ENCODE measurements around the gene AIPL1.
A peak's percentile ranks its signal among the peaks of the same experiment; 100 is the strongest.

The AIPL1 gene

DNA sequence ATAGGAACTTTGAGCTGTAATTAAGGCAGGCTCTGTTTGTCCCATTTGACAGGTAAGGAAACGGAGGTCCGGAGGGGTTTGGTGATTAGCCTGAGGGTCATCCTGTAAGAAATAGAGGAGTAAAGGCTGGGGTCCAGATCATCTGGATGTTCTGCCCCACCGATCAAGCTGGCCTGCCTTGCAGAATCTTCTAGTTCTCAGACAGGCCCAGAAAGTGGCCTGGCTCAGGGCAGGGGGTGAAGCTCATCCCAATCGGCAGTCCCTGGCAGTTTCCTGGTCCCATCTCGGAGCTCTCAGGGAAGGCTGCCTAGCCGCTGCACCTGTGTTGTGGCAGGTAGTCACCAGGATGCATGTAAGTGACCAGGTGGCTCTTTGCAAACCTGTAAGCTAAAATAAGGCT, 13.6 kb upstream of the AIPL1 start:
- DNase-seq = no peak

DNA sequence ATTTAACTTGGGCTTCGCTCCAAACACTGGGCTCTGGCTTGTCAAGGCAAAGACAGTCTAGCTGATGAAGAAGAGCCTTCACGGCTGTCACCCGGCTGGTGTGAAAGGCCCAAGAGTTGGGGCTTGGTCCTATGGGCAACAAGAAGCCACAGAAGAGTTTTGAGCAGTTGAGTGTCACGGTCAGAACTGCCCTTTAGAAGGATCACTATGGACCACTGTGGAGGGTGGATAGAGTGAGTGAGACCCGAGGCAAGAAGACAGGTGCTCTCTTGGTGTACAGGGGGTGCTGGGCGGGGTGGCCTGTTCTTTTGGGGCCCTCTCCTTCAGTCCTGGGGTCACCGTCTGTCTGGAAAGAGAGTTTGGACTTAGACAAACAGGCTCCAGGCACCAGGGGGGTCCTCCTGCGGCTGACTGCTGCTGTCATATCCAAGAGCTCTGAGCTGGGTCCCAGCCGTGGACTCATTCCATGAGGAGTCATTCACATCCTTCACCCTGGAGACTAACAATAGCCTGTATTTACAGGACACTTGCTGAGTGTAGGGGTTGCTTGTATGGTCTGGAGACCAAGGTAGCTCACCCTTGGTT, 11.7 kb upstream of the AIPL1 start:
- DNase-seq = no peak

DNA sequence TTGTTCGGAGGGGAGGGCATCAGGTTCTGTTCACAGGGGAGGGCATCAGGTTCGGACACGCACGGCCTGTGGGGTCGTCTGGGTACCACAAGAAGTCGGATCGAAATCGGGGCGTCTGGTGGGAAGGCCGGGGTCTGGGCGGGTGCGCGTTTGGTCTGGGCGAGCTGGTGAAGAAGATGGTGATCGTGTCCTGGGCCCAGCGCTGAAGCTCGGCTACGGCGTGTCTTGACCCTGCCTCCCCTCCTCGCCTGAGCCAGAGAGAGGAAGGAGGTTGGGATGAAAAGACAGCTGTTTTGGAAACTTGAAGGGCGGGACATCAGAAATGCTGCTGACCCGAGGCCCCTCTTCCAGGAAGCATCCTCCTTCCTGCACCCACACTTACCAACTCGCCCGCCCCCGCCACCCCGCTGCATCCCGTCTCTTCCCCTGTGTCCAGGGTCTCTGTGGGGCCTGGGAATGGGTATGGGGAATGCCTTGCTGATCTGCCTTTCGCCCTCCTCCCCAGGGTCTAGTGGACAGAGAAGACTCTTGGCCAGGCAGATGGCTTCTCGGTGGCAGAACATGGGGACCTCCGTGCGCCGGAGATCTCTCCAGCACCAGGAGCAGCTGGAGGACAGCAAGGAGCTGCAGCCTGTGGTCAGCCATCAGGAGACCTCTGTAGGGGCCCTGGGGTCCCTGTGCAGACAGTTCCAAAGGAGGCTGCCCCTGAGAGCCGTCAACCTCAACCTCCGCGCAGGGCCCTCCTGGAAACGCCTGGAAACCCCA, 9.8 kb upstream of the AIPL1 start:
- no peak for DNase-seq

DNA sequence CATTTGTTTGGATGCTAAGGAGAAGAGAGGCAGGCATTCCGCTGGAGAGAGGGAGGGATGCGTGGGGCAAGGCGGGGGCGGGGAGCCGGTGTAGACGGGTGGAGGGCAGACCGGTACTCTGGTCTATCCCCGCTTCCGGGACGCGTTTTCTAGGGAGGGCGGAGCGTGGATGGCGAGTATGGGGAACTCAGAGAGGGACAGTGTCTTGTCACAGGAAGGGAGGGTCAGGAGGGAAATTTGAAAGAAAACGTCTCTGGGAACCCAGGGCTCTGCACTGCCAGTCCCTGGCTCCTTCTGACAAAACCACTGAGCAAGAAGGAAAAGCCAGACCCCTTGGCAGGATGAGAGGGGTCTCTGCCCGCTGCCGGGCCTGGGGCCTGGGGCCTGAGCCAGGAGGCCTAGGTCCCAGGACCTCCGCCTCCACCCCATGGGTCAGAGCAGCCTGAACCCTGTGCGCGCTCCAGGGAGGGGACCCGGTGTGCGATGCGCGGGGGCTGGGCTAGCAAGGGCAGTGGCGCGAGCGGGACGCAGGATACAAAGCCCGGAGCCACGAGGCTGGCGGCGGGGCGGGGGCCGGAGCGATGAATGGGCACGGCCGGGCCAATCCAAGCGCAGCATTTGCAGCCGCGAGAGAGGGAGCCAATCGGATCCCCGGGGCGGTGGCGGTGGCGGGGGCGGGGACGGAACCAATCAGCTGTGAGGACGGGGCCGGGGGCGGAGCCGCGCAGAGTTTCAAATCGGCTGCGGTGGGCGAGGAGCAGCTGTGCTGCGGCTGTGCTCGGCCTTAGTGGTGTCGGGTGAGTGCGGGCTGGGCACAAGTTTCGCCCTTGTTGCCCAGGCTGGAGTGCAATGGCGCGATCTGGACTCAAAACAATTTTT, 9.0 kb upstream of the AIPL1 start, which contains the start of gene PIMREG:
Gene PIMREG, plus strand, starts transcription at position 764 of the 879 bp plus-strand sequence. CDS start 656 bp downstream, outside the sequence.
- DNase-seq = peak; percentile 96

DNA sequence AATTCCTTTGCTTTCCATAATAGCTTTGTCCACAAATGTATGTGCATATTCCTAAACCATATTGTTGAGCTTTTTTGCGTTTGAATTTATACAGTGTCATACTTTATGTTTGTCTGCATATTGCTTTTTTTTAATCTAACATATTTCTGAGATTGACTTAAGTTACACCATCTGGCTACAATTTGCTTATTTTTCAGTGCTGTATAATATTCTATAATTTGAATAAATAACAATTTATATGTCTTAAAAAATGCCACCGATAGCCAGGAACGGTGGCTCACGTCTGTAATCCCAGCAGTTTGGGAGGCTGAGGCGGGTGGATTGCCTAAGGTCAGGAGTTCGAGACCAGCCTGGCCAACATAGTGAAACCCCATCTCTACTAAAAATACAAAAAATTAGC, 7.9 kb upstream of the AIPL1 start:
- DNase-seq = no peak

DNA sequence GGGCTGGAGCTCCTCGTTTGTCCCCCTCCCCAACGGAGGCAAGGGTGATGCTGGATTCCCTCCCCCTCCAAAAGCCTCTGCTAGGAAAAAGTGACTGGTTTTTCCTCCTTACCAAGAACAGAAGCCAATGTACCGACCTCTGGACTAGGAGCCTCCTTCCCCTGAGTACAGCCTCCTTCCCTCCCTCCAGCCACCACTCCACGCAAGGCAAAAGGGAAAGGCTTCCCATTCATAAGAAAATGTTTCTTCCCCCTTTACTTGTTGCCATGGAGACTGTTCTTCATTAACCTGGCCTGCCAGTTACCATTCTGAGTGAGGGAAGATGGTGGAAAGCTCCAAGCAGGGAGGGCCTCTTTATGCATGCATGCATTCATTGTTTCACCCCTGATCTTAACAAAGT, 5.0 kb upstream of the AIPL1 start:
- no peak for DNase-seq

DNA sequence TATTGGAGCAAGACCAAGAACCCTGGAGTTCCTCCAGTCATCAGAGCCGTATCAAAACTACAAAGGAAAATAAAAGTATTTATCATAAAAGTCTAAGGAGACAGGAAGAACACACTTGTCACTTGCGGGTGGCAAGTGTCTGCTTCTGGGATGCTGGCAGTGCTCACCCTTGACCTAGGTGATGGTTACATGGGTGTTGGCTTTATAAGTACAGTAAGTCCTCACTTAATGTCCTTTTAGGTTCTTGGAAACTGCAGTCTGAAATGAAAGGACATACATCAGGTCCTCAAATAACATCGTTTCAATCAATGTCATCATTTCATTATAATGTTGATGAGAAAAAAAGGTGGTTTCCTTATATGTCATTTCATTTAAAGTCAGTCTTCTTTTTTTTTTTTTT, 3.0 kb upstream of the AIPL1 start:
- no peak for DNase-seq

DNA sequence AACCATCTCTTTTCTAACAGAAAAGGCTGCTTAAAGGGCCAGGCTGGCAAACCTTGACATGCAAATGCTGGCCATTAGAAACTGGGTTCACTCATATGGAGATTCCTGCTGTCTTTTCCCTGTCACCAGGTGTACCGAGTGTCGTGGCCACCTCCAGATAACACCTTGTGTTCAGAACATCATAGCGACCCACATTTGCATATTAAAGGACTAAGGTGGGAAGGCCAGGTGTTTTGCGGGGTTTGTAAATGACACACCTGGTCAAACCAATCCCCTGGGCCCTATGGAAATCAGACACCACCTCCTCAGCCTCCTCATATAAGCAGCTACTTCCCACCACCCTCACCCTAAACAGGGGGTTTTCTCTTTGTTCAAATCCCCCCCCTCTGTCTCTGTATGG, 2.5 kb upstream of the AIPL1 start:
- no peak for DNase-seq

DNA sequence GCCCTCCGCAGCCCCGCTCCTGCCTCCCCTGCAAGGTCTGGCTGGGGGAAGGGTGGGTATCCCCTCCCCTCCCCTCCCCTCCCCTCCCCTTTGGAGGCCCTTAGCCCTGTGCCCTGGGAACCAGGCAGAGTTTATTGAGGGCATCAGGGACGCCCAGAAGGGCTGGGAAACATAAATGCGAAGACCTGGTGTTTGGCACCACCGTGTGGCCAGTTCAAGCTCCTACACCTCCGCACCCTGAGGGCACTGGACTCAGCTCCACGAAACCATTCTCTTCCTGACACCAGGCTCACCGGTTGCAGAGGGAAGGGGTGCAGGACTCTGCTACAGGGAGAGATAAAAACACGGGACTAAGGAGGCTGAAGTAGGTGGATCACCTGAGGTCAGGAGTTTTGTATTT, 1.0 kb upstream of the AIPL1 start:
- DNase-seq = peak; percentile 48

DNA sequence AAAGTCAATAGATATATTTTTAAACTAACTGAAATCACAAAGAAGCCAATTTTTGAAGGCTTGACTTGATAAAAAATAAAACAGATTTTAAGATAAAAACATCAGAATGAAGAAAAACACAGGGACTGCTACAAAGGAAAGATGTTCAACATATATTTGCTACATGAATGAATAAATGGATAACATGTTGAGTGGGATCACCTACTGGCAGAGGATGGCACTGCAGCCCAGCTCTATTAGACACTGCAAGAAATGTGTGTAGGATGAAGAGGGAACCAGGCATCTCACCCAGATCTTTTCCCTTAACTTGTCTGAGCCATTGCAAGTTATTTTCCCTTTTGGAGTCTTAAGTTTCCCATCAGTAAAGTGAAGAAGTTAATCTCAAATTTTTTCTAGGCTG, 4.2 kb downstream of the AIPL1 start:
- DNase-seq = no peak

DNA sequence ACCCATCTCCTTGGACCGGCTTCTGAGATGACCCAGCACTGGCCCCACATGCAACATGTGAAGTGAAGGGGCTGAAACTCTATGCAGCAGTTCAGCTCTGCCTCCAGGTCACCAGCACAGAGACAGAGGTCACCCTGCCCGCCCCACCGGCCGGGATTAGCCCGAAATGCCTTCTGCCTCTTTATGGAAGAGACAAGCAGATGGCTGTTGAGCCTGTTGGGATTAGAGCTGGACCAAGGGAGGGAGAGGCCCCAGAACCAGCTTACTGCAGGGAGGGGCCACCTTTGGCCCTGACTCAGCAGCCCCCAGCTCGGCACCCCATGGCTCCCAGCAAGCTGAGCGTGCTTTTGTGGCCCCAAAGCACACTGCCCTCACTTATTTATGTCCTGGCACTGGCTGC, 5.7 kb downstream of the AIPL1 start:
- no peak for DNase-seq

DNA sequence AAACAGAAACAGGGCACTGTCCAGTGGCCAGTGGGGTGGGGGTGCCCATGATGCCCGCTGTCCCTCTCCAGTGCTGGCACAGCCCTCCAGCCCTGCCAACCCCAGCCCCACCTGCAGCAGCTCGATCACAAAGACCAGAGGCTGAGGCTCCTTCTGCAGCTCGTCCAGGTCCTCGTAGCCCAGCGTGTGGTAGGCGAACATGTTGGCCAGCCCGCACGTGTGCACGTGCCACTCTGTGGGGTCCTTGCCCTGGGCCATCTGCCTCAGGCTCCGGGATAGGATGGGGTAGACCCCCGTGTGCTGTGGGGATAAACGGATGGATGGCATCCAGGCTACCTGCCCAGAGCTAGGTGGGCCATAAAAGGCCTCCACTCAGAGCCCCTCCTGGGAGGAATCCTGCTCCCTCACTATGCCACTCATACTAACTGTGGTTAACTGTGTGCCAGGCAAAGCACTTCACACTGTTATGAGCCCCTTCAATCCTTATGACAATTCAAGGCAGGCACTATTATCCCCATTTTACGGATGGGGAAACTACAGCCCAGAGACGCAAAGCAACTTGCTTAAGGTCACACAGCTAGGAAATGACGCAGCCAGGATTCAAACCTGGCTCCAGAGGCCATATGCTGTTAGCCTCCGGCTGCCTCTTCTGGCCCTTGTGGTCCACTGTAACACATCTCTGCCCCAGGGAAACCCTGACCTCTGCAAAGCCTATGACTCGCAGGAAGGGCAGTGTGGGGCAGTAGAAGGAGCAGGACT, 6.5 kb downstream of the AIPL1 start:
- DNase-seq = no peak

DNA sequence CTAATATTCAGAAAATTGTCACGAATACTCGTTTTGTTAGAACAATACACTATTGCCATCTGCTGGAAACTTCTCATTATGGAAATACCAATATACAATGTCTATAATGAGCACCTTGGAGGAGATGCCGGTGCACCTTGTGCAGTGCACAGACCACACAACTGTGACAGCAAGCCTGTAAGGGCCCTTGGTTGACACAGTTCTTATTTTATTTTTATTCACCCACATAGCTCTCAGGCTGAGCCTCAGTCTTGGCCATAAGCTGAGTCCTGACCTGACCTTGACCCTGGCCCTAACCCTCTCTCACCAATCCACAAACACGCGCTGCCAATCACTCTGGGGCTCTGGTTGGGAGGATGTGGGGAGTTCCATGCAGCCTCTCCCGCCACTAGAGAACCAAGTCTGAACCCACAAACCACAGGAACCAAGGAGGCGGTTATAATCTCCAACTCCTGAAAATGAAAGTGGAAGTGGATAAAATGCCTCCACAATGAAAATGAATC, 7.6 kb downstream of the AIPL1 start:
- DNase-seq = no peak

DNA sequence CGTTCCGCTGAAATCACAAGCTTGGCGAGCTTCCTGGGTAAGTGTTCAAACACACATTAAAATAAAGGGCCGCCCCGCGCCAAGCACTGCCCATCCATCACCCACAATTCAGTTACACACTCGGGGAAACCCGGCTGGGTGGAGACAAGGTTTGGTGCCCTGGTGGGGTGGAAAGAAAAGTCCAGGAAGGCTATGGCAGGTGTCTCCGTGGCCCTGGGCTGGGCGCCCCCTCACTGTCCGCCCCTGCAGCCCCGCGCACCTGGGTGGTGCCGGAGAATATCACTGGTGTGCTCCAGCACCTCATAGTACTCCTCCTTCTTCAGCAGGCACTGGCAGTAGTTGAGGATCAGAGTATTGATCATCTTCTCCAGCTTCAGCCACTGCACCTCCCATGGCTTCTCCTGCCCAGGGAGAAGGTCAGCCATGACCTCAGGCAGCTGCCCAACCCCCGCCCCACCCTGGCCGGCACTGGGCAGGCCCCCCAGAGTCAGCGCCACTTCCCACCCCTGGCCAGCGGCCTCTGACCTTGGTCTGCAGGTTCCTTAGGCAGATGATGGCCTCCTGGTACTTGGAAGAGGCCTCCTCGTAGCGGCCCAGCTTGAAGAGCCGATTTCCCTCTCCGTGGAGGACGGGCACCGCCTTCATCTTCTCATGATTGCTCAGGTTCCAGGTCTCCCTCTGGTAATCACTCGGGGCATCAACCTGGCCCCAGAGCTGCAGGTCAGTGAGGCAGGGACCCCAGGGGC, 8.4 kb downstream of the AIPL1 start:
- DNase-seq = no peak

DNA sequence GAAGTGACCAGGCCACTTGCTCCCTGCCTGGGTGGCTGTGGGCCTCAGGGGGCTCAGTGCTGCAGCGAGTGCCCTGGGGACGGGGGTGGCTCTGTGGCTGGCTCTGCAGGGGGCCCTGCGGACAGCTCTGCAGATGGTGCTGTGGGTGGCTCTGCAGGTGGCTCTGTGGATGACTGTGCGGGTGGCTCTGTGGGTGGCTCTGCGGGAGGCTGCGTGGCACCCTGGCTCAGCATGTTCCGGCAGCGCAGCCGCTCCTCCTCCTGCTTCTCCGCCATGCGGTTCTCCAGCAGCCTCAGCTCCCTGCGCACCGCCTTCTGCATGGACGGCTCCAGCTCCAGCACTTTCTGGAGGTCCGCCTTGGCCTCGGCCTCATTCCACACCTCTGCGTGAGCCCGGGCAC, 9.5 kb downstream of the AIPL1 start:
- no peak for DNase-seq

DNA sequence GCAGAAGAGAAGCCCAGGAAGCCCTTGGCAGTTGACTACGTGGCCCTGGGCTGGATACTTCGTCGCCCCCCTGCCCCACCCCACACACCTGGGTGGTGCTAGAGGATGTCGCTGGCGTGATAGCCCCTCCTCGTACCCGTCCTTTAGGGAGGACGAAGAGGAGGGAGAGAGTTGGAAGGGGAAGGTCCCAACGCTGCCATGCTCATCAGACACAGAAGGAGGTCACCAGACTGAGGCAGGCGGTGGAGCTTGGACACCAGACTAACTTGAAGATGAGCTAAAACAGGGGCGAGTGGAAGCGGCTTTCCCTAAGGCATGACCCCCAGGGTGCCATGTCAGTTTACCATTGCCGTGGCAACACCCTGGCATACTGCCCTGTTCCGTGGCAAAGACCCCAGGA, 11.0 kb downstream of the AIPL1 start:
- DNase-seq = no peak

DNA sequence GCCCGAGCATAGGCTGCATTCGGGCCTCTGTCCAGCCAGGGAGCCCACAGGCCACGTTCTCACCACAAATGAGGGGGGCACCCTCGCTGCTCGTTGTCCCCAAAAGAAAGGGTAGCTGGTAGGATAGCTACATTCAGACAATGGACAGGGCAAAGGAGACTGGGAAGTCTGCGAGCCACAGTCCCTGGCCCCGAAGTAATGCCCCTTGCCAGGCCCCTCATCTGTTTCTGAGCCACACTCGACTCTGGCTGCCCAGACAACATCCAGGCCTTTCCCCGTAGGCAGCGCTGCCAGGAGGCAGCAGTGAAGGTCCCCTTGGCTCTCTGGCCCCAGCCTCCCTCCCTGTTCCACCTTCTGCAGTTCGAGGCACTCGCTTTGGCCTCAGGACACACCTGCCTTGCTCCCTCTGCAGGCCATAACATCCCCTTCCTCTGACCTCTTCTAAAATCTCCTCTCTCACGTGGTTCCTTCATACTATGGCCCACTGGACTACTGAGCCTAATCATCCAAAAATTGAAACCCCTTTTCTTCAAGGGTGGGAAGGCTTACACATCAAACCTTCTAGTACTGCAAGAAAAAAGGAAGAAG, 12.2 kb downstream of the AIPL1 start:
- no peak for DNase-seq

DNA sequence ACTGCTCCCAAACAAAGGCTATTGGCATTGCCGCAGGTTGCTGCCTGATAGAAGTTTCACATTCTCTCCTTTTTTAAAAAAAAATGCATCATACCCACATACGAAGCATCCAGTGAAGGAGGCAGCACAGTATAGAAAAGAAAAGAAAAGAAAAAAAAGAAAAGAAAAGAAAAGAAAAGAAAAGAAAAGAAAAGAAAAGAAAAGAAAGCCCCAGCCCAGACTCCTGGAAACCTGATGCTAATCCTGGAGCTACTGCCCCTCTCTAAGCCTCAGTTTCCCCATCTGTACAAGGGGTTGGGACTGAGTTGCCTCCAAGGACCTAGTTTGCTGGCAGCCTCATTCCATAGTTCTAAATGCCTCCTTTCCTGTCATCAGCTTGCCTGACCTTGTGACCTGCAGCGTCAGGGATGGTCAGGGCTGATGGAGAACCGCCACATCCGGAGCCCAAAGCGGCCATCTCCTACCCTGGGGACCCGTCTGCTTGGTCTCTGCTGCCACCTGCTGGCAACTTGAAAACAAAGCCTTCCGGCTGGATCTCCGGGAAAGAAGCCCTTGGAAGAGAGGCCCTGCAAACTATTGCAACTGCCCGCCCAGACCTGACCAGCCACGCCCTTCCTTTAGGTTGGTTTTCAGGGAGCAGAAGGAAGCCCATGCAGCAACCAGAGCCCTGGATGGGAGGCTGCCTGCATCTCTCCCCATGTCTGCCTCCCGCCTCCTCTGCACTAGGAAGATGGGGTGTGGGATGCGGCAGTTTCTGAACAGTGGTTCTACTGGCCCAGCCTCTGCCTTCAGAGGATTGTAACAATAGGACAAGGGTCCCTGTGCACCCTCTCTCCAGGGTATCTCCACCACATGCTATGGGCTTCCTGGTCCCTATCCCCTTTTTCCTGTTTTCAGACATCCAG, 13.0 kb downstream of the AIPL1 start:
- DNase-seq = peak; percentile 64

DNA sequence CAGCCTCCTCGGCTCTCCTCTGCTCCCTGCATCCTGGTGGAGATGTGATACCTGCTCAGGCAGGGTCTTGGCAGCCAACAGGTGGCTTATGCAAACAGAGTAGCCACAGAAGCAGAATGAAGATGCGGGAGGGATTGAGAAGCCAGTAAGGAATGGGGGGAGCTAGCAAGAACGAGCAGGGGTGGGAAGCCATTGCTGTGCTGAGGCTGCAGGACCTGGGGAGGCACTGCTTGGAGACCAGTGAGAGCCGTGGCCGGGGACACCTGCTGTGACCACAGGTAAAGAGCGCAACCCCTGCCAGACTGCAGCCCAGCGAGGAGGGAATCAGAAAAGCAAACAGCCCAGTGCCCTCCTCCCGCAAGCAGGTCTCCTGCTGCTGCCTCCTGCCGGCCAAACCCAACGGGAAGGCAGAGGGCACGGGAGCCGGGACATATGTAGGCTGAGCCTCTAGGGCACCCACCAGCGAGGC, 14.7 kb downstream of the AIPL1 start:
- no peak for DNase-seq

DNA sequence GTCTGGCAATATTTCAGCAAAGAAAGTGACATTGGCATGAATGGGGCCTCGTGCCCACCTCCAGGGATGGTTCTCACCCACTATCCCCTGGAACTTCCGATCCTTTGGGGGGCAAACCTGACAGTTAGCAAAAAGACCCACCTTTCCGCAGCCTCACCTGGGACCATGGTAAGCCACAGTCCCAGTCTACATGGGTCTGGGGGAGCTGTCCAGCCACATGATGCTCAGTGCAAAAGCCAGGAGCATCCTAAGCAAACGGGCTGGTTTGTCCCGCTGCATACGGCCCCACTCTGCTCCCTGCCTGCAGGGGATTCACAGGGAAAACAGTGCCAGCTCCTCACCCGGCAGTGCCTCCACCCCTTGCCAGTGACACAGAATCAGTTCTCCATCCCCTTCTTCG, 19.3 kb downstream of the AIPL1 start:
- DNase-seq = no peak

Measured in fibroblast of skin of right biceps (primary cell).